Vagina (tissue), 1 donor: ENCODE data around the gene EIF4E. TPM values are rescaled to one million over a fixed set of nuclear protein-coding genes. Genes with fewer than 3 reads are reported as not detected.

Experiments used
- small RNA-seq: library from RNA; depleted of rRNA; stranded (forward); fragments of <200 nt; gene quantifications from one replicate; pipeline ENCODE3, GENCODE V24; 2016
- total RNA-seq: library from RNA; depleted of rRNA; stranded (reverse); fragments of >200 nt; gene quantifications from one replicate; pipeline ENCODE4 v1.2.3, GENCODE V29; 2016

EIF4E gene
- total RNA-seq, 1 donor from 2014 or later: 61.6 TPM

Small RNA genes within 50 kb of the gene (small RNA-seq; reads per million reads assigned to genes)
- gene RNU7-149P (not detected), gene TBCAP3 (not detected)

Other genes starting within 250 kb of the EIF4E start
- gene METAP1, start 66.6 kb upstream of the EIF4E start, total RNA-seq: 32.4 TPM
- 129 TPM for gene ADH5, start 159.7 kb upstream of the EIF4E start, total RNA-seq
- gene ADH4, start 215.2 kb upstream of the EIF4E start, total RNA-seq: 10.8 TPM